LNCaP clone FGC (cell line): ENCODE data around the gene CACNA2D3.

Source experiments
- DNase-seq: peaks from one replicate; pipeline ENCODE4 v3.0.0-alpha.2; 2011; ENCODE audit warnings: low read depth
- H3K4me3 ChIP-seq: 2 replicates; pipeline ENCODE4 v1.5.1; 2011; ENCODE audit warnings: mild to moderate bottlenecking, low read depth, low read length, control low read depth
- CTCF ChIP-seq: IDR thresholded peaks from 2 replicates; pipeline ENCODE4 v1.5.1; 2012; ENCODE audit warnings: mild to moderate bottlenecking; ENCODE audit not compliant: control insufficient read depth, insufficient read depth; ENCODE audit errors: extremely low read depth

The CACNA2D3 gene

DNA sequence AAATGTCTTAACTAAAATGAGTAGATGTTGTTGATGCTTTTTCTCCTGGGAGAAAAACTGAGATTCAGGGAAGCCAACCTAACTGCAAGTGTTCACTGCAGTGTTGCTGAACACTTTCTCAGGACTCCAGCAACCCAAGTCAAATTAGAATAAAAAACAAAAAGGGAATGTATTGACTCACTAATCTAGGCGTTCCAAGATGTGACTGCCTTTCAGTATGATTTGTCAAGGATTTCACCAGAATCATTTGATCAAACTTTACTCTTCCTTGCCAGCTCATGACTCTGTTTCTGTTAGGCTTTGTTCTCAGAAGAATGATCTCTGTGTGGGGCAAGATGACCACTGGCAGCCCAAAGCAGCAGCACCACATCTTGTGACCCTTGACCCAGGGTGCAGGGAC, 364.0 kb downstream of the CACNA2D3 start:
- no peak for DNase-seq
- no peak overlapping the region for H3K4me3 ChIP-seq
- TF ChIP-seq CTCF: no peak

DNA sequence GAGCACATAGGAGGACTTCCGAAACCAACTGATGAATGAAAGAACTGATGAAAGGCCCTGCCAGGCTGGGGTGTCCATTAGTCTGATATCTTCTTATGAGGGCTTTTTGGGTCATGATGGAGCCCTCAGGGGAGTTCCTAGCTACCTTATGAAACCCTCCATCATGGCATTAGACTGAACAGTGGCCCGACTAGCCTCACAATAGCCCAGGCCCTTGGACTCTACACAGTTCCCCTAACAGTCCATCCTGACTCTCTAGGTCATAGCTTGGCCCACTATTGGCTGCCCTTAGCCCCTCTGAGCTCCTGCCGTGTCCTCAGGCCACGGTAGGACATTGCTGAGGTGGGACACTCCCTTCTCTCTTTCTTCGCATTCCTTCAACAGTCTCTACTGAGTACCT, 365.9 kb downstream of the CACNA2D3 start:
- DNase-seq: no peak
- no peak overlapping the region for H3K4me3 ChIP-seq
- no peak for TF ChIP-seq CTCF

DNA sequence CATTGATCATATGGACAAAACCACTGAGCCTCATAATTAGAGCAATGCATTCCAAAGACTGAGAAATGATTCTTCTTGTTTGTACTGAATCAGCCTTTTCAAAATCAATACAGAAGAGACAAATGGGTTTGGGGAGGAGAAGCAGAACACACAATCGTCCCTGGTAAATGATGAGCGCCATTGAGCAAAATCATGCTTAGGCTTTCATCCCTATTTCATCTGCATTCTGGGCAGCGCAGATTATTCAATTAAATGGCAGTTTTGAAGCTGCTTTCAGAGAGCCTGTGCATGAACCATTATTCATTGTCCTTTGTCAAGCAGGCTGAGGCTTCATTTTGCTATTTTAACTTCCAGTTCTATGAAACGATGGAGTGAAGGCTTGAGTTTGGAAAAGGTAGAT, 371.9 kb downstream of the CACNA2D3 start:
- no peak for DNase-seq
- H3K4me3 ChIP-seq: no peak overlapping the region
- TF ChIP-seq CTCF: no peak

DNA sequence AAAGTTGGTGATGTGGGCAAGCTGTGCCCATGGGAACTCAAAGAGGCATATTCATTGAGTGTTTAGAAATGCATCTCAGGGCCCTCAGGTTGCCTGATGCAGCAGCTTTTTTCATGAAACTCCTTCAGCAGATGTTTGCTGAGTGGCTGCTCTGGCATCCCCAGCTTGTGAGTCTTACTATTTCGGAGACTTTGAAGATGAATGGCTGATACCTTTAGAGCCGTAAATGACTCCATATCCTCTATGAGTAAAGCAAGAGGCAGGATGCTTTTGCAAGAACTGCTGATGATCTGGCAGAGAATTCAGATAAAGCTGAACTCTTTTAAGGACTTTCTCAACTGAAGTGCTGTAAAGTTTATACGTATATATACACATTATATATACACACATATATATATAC, 384.3 kb downstream of the CACNA2D3 start:
- no peak overlapping the region for H3K4me3 ChIP-seq
- no peak for DNase-seq
- no peak for TF ChIP-seq CTCF

DNA sequence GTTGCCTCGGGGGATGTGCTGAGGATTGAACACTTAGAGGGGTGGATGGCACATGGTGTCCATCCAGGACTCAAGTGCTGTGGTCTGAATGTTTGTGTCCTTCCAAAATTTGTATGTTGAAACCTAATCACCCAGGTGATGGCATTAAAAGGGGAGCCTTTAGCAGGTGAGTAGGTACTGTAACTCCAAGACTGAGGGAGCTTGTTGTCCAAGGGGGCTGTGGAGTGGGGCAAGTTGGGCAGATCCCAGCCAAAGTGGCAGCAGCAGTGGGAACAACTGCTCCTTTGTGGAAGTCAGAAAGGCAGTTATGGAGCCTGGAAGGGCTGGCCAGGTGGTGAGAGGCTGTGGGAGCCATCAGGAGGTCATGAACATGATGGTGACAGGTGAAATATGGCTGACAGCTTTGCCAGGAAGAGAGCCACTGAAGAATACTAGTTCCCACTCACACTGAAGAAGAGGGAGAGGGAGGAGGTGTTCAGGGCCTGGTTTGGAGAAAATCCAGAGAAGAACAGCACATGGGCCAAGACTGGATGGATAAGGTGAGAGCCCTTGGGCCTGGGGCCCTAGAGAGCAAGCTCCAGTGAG, 385.6 kb downstream of the CACNA2D3 start:
- no peak for TF ChIP-seq CTCF
- no peak for DNase-seq

GRCh38 chr3:54510506-54510905, 388.2 kb downstream of the CACNA2D3 start:
- TF ChIP-seq CTCF: no peak
- no peak for DNase-seq

More for the DNA sequence above, 385.6 kb downstream of the CACNA2D3 start:
- H3K4me3 ChIP-seq: no peak overlapping the region

DNA sequence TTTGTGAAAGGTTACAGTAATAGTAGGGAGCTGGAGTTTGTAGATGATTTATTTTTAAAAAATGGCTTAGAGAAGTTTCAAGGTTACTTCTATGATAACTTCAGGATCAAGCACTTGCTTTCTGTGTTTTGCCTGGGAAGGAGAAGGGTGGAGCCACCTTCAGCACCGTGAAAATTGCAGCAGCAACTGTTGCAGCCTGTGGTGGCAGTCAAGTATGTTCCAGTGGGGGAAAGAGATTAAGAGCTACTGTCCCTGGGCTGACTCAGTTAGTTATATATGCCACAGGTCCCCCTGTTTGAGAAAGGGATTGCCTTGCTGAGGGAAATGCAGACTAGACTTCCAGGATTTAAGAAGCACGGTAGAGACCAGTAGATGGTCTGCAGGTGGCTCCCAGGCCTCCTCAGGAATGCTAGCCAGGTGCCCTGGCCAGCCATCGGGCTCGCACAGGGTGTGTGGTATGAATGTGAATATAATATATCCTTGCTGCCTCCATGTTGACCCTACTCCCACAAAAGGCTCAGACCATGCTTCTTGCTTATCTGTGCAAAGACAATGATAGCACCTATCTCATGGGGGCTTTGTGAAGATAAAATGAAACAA, 389.5 kb downstream of the CACNA2D3 start:
- DNase-seq: no peak
- no peak for TF ChIP-seq CTCF
- H3K4me3 ChIP-seq: no peak overlapping the region

More at GRCh38 chr3:54510506-54510905, 388.2 kb downstream of the CACNA2D3 start:
- H3K4me3 ChIP-seq: no peak overlapping the region
